KMS-11 (cell line): ENCODE measurements around the gene FFAR1.

Source experiments
- H2AFZ ChIP-seq: fragments of 200-600 bp; sonication (generic); 2 replicates; pipeline ENCODE4 v1.6.1; 2016; ENCODE audit warnings: antibody characterized with exemption, mixed run types, low read depth
- H3K27ac ChIP-seq: fragments of 200-600 bp; sonication (generic); 2 replicates; pipeline ENCODE4 v1.6.1; 2016; ENCODE audit warnings: mild to moderate bottlenecking, mixed run types
- H3K27me3 ChIP-seq: fragments of 200-600 bp; sonication (generic); 2 replicates; pipeline ENCODE4 v1.6.1; 2017; ENCODE audit warnings: mild to moderate bottlenecking, low read depth, mixed run types, moderate library complexity; ENCODE audit not compliant: insufficient read depth
- H3K36me3 ChIP-seq: fragments of 200-600 bp; sonication (generic); 2 replicates; pipeline ENCODE4 v1.6.1; 2017; ENCODE audit warnings: mild to moderate bottlenecking, mixed run types; ENCODE audit not compliant: insufficient read depth
- H3K4me1 ChIP-seq: fragments of 200-600 bp; sonication (generic); 2 replicates; pipeline ENCODE4 v1.6.1; 2016; ENCODE audit warnings: mild to moderate bottlenecking, low read depth, mixed run types; ENCODE audit not compliant: poor library complexity, severe bottlenecking
- H3K4me2 ChIP-seq: fragments of 200-600 bp; sonication (generic); 2 replicates; pipeline ENCODE4 v1.7.0; 2016; ENCODE audit warnings: mild to moderate bottlenecking, mixed run types
- H3K4me3 ChIP-seq: fragments of 200-600 bp; sonication (generic); IDR thresholded peaks from 2 replicates; pipeline ENCODE4 v1.6.1; 2017; ENCODE audit warnings: low read depth, low read length, mixed read lengths; ENCODE audit not compliant: insufficient read depth
- H3K79me2 ChIP-seq: fragments of 200-600 bp; sonication (generic); 2 replicates; pipeline ENCODE4 v1.6.1; 2016; ENCODE audit warnings: low read depth, mixed run types; ENCODE audit not compliant: insufficient read depth
- H3K9ac ChIP-seq: fragments of 200-600 bp; sonication (generic); 2 replicates; pipeline ENCODE4 v1.6.1; 2016; ENCODE audit warnings: mild to moderate bottlenecking, mixed run types
- H4K20me1 ChIP-seq: fragments of 200-600 bp; sonication (generic); 2 replicates; pipeline ENCODE4 v1.6.1; 2016; ENCODE audit warnings: mild to moderate bottlenecking, mixed run types; ENCODE audit not compliant: insufficient read depth
- CTCF ChIP-seq: fragments of 200-600 bp; sonication (generic); conservative IDR thresholded peaks from 2 replicates; pipeline ENCODE4 v1.6.1; 2017; ENCODE audit warnings: low read depth, mild to moderate bottlenecking, antibody characterized with exemption, low read length, moderate library complexity, mixed read lengths

The FFAR1 gene

GRCh38 chr19:35337984-35338296 is 9.8 kb upstream of the FFAR1 start:
- no peak for TF ChIP-seq CTCF
- H4K20me1 ChIP-seq: no peaks in the 10 kb centered on the region
- no peak overlapping the region for H3K9ac ChIP-seq
- H3K36me3 ChIP-seq: no peaks in the 10 kb centered on the region
- H2AFZ ChIP-seq: no peak overlapping the region
- no peaks in the 10 kb centered on the region for H3K79me2 ChIP-seq
- H3K4me1 ChIP-seq: no peaks in the 10 kb centered on the region
- no peak overlapping the region for H3K4me3 ChIP-seq
- no peak overlapping the region for H3K27ac ChIP-seq
- no peak overlapping the region for H3K4me2 ChIP-seq
- H3K27me3 ChIP-seq: peaks cover 66% of the 10 kb centered on the region

GRCh38 chr19:35340431-35340830 is 7.3 kb upstream of the FFAR1 start:
- no peak overlapping the region for H2AFZ ChIP-seq
- H3K4me3 ChIP-seq: no peak overlapping the region
- no peaks in the 10 kb centered on the region for H3K36me3 ChIP-seq
- no peak overlapping the region for H3K9ac ChIP-seq
- H4K20me1 ChIP-seq: no peaks in the 10 kb centered on the region
- H3K27me3 ChIP-seq: peaks cover 65% of the 10 kb centered on the region
- H3K4me2 ChIP-seq: no peak overlapping the region
- H3K4me1 ChIP-seq: no peaks in the 10 kb centered on the region
- H3K79me2 ChIP-seq: no peaks in the 10 kb centered on the region
- H3K27ac ChIP-seq: no peak overlapping the region
- no peak for TF ChIP-seq CTCF

GRCh38 chr19:35341006-35341405 is 6.7 kb upstream of the FFAR1 start:
- H3K79me2 ChIP-seq: no peaks in the 10 kb centered on the region
- no peak overlapping the region for H2AFZ ChIP-seq
- H3K27me3 ChIP-seq: peaks cover 62% of the 10 kb centered on the region
- no peak overlapping the region for H3K9ac ChIP-seq
- no peaks in the 10 kb centered on the region for H4K20me1 ChIP-seq
- no peaks in the 10 kb centered on the region for H3K36me3 ChIP-seq
- H3K4me2 ChIP-seq: no peak overlapping the region
- no peaks in the 10 kb centered on the region for H3K4me1 ChIP-seq
- no peak overlapping the region for H3K27ac ChIP-seq
- TF ChIP-seq CTCF: no peak
- H3K4me3 ChIP-seq: no peak overlapping the region

GRCh38 chr19:35341565-35342225 is 6.0 kb upstream of the FFAR1 start:
- Histone ChIP-seq H3K9ac (no peak overlapping the region), H3K79me2 (no peaks in the 10 kb centered on the region), H3K4me3 (no peak overlapping the region), H3K36me3 (no peaks in the 10 kb centered on the region), H3K27me3 (peaks cover 66% of the 10 kb centered on the region), H2AFZ (no peak overlapping the region), H3K4me1 (no peaks in the 10 kb centered on the region), H4K20me1 (no peaks in the 10 kb centered on the region), H3K4me2 (no peak overlapping the region), H3K27ac (no peak overlapping the region)
- no peak for TF ChIP-seq CTCF

- Histone ChIP-seq H3K27me3 (peaks cover 67% of the 10 kb centered on the region), H3K79me2 (no peaks in the 10 kb centered on the region), H2AFZ (no peak overlapping the region), H3K9ac (no peak overlapping the region), H3K4me2 (no peak overlapping the region), H3K36me3 (no peaks in the 10 kb centered on the region), H3K4me3 (no peak overlapping the region), H4K20me1 (no peaks in the 10 kb centered on the region), H3K4me1 (no peaks in the 10 kb centered on the region), H3K27ac (no peak overlapping the region)
- no peak for TF ChIP-seq CTCF
These were observed 5.3 kb upstream of the FFAR1 start for GRCh38 chr19:35342430-35342829.
